Endodermal cell (in vitro differentiated cells): ENCODE results near the gene MAML2. TPM values are rescaled to one million over a fixed set of nuclear protein-coding genes. Genes with fewer than 3 reads are reported as not detected.

Experiments
- DNase-seq: peaks from one replicate; pipeline ENCODE4 v3.0.0-alpha.2; 2017
- H3K27ac ChIP-seq: 2 replicates; pipeline ENCODE4 v1.5.1; 2013; ENCODE audit warnings: mild to moderate bottlenecking, low read depth, low read length, moderate library complexity
- H3K27me3 ChIP-seq: 2 replicates; pipeline ENCODE4 v1.6.1; 2013; ENCODE audit warnings: mild to moderate bottlenecking, low read length, moderate library complexity; ENCODE audit not compliant: insufficient read depth, control insufficient read depth, poor library complexity, severe bottlenecking
- H3K36me3 ChIP-seq: 2 replicates; pipeline ENCODE4 v1.7.0; 2013; ENCODE audit warnings: mild to moderate bottlenecking, low read length, moderate library complexity; ENCODE audit not compliant: control insufficient read depth, insufficient read depth
- H3K4me1 ChIP-seq: one replicate; pipeline ENCODE4 v1.7.0; 2013; ENCODE audit warnings: low read length; ENCODE audit not compliant: control insufficient read depth, insufficient read depth
- H3K4me3 ChIP-seq: 2 replicates; pipeline ENCODE4 v1.5.1; 2013; ENCODE audit warnings: mild to moderate bottlenecking, low read length, moderate library complexity
- H3K9ac ChIP-seq: 2 replicates; pipeline ENCODE4 v1.6.1; 2013; ENCODE audit warnings: mild to moderate bottlenecking, low read length, moderate library complexity; ENCODE audit not compliant: poor library complexity, severe bottlenecking; ENCODE audit errors: extremely low read depth
- H3K9me3 ChIP-seq: 2 replicates; pipeline ENCODE4 v1.6.1; 2013; ENCODE audit warnings: mild to moderate bottlenecking, low read length, moderate library complexity; ENCODE audit not compliant: control insufficient read depth
- H3K27ac Mint-ChIP-seq: 2 replicates; pipeline ENCODE4 v1.8.0; 2020; ENCODE audit warnings: mixed read lengths
- H3K27me3 Mint-ChIP-seq: 2 replicates; pipeline ENCODE4 v1.8.0; 2021; ENCODE audit warnings: mild to moderate bottlenecking, mixed read lengths; ENCODE audit not compliant: insufficient read depth
- H3K36me3 Mint-ChIP-seq: 2 replicates; pipeline ENCODE4 v1.8.0; 2020; ENCODE audit warnings: low read depth, mixed read lengths
- H3K4me1 Mint-ChIP-seq: 2 replicates; pipeline ENCODE4 v1.8.0; 2020; ENCODE audit warnings: mixed read lengths
- H3K4me3 Mint-ChIP-seq: 2 replicates; pipeline ENCODE4 v1.8.0; 2020; ENCODE audit warnings: mild to moderate bottlenecking, moderate library complexity, mixed read lengths
- H3K9me3 Mint-ChIP-seq: 2 replicates; pipeline ENCODE4 v1.8.0; 2020; ENCODE audit warnings: mild to moderate bottlenecking, mixed read lengths
- CTCF ChIP-seq: fragments of 200-600 bp; sonication (generic); conservative IDR thresholded peaks from 2 replicates; pipeline ENCODE4 v1.5.0; 2021; ENCODE audit warnings: antibody characterized with exemption, mild to moderate bottlenecking
- WGBS, 2 experiments: methylation state at CpG; one replicate each; pipeline versions ENCODE4 v1.1.5 to v1.1.7; 2013; ENCODE audit warnings: missing lambda C conversion rate in 2 of 2, mixed read lengths in 1 of 2; ENCODE audit not compliant: insufficient coverage in 1 of 2, insufficient read length in 1 of 2; 5-methylcytosine and 5-hydroxymethylcytosine counted together
- total RNA-seq, 2 donors: library from RNA; stranded (reverse); fragmentation: NEBNext Ultra II Directional in 1 of 2; extraction: Animal tissue kit (Norgen Biotek cat#: 25700) in 1 of 2; gene quantifications; 2 replicates in 1 of 2; 3 replicates in 1 of 2; pipeline ENCODE4 v1.2.1, GENCODE V29; 2021

MAML2 gene
- total RNA-seq, 2 donors from 2014 or later, result 6.6 to 8.0 TPM

DNA sequence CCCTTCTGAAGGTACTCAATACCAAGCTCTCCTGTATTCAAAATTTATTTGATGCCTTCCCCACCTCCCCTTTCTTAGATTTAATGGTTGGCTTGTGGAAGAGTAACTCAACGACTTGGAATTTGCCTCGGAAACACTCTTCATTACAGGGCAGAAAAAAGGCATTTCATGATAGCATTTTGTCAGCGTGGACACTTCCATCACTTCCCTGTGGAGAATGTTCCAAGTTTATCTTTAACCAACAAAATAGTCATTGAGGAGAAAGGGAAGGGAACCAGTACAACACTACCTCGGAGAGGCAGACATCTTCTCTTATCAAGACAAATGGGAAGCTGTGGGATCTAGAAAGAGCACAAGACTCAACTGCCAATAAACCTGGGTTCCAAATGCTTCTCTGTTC, 241.8 kb downstream of the MAML2 start:
- Mint-ChIP-seq H3K4me3 (no peak overlapping the region), H3K9me3 (no peaks in the 10 kb centered on the region), H3K36me3 (no peaks in the 10 kb centered on the region), H3K27me3 (no peaks in the 10 kb centered on the region), H3K4me1 (peaks cover 25% of the 10 kb centered on the region), H3K27ac (no peak overlapping the region)
- no peak overlapping the region for H3K9ac ChIP-seq
- H3K27me3 ChIP-seq, result no peaks in the 10 kb centered on the region
- WGBS, 2 experiments, result 92 to 100% methylated on average over 1 to 4 of the region's 4 CpGs
- no peak overlapping the region for H3K27ac ChIP-seq
- H3K4me3 ChIP-seq, result no peak overlapping the region
- no peaks in the 10 kb centered on the region for H3K4me1 ChIP-seq
- no peak for DNase-seq
- TF ChIP-seq CTCF, result no peak
- no peaks in the 10 kb centered on the region for H3K36me3 ChIP-seq
- no peaks in the 10 kb centered on the region for H3K9me3 ChIP-seq

- Histone ChIP-seq H3K9me3 (no peaks in the 10 kb centered on the region), H3K9ac (no peak overlapping the region), H3K27ac (no peak overlapping the region), H3K4me3 (no peak overlapping the region), H3K27me3 (no peaks in the 10 kb centered on the region), H3K36me3 (no peaks in the 10 kb centered on the region), H3K4me1 (peaks cover 7% of the 10 kb centered on the region)
- Mint-ChIP-seq H3K36me3 (no peaks in the 10 kb centered on the region), H3K9me3 (no peaks in the 10 kb centered on the region), H3K27me3 (no peaks in the 10 kb centered on the region), H3K4me1 (peaks cover 30% of the 10 kb centered on the region), H3K27ac (no peak overlapping the region), H3K4me3 (no peak overlapping the region)
- no peak for TF ChIP-seq CTCF
- 92 to 94% methylated on average over 4 to 7 of the region's 7 CpGs for WGBS, 2 experiments
- DNase-seq, result no peak
Measured at GRCh38 chr11:96098511-96099241, 244.3 kb downstream of the MAML2 start.

GRCh38 chr11:96097844-96098421, 245.1 kb downstream of the MAML2 start:
- no peak overlapping the region for H3K4me3 Mint-ChIP-seq
- DNase-seq, result no peak
- no peaks in the 10 kb centered on the region for H3K9me3 Mint-ChIP-seq
- Histone ChIP-seq H3K27me3 (no peaks in the 10 kb centered on the region), H3K9me3 (no peaks in the 10 kb centered on the region), H3K36me3 (no peaks in the 10 kb centered on the region), H3K4me1 (peaks cover 7% of the 10 kb centered on the region), H3K27ac (no peak overlapping the region), H3K4me3 (no peak overlapping the region), H3K9ac (no peak overlapping the region)
- no peak overlapping the region for H3K27ac Mint-ChIP-seq
- H3K36me3 Mint-ChIP-seq, result no peaks in the 10 kb centered on the region
- TF ChIP-seq CTCF, result no peak
- H3K4me1 Mint-ChIP-seq, result peaks cover 30% of the 10 kb centered on the region
- 90 to 95% methylated on average over 3 to 4 of the region's 4 CpGs for WGBS, 2 experiments
- no peaks in the 10 kb centered on the region for H3K27me3 Mint-ChIP-seq
